Ishikawa (cell line): ENCODE measurements around the gene CRCP.

Source experiments
- CEBPB ChIP-seq: IDR thresholded peaks from 2 replicates; pipeline ENCODE4 v1.6.1; 2012
- CREB1 ChIP-seq: IDR thresholded peaks from 2 replicates; pipeline ENCODE4 v1.6.1; 2012; ENCODE audit warnings: low read depth
- EGR1 ChIP-seq: IDR thresholded peaks from 2 replicates; pipeline ENCODE4 v1.6.1; 2012
- EP300 ChIP-seq: IDR thresholded peaks from 2 replicates; pipeline ENCODE4 v1.6.1; 2012; ENCODE audit warnings: borderline replicate concordance
- FOXM1 ChIP-seq: IDR thresholded peaks from 2 replicates; pipeline ENCODE4 v1.6.1; 2012; ENCODE audit warnings: low read depth, borderline replicate concordance
- NFIC ChIP-seq: IDR thresholded peaks from 2 replicates; pipeline ENCODE4 v1.6.1; 2012
- TAF1 ChIP-seq: IDR thresholded peaks from 2 replicates; pipeline ENCODE4 v1.6.1; 2012; ENCODE audit warnings: low read depth, mild to moderate bottlenecking
- TCF12 ChIP-seq: IDR thresholded peaks from 2 replicates; pipeline ENCODE4 v1.6.1; 2012; ENCODE audit warnings: low read depth
- TEAD4 ChIP-seq: IDR thresholded peaks from 2 replicates; pipeline ENCODE4 v1.6.1; 2012
- YY1 ChIP-seq: IDR thresholded peaks from 2 replicates; pipeline ENCODE4 v1.6.1; 2012; ENCODE audit warnings: low read depth
- TF ChIP-seq, protein P1 (sequence below): IDR thresholded peaks from 2 replicates; pipeline ENCODE4 v1.6.1; 2012; ENCODE audit warnings: low read depth, mild to moderate bottlenecking
- TF ChIP-seq, protein P2 (sequence below): IDR thresholded peaks from 2 replicates; pipeline ENCODE4 v1.6.1; 2012
- TF ChIP-seq, protein P3 (sequence below): IDR thresholded peaks from 2 replicates; pipeline ENCODE4 v1.6.1; 2012

CRCP gene

DNA sequence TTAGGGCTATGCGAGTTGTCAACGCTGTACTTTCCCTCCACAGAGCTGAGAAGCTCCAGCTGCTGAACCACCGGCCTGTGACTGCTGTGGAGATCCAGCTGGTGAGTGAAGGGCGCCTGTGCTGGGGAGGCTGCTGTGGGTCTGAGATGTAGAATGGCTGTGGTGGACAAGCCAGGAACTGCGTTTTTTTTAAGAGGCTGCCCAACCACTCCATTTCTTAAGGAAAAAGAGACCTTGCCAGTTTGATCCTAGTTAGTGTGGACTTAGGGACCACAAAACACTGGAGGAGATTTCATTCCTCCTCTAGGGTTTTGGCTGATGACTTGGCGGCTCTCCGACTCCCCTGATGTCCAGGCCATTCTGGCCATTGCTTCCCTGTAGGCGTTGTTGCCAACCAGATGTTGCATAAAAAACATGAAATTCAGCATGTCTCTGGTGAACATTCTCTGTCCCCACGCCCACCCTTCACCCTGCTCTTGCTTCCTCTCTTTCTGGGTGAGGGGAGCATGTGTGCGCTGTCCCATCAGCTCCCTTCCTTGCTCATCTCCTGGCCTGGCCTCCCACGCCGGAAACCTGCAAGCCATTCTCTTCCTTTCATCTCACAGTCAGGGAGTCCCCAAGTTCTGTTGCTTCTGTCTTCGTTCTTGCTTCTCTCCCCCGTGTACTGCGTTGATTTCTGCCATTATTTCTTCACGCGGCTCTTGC lies 30.9 kb downstream of the CRCP start:
- no peak for TF ChIP-seq TEAD4
- TF ChIP-seq TAF1: no peak
- no peak for TF ChIP-seq YY1
- no peak for TF ChIP-seq FOXM1

GRCh38 chr7:66146701-66147100 lies 32.1 kb downstream of the CRCP start:
- no peak for TF ChIP-seq FOXM1
- no peak for TF ChIP-seq NFIC

- no peak for TF ChIP-seq TEAD4
- TF ChIP-seq EGR1: no peak
- no peak for TF ChIP-seq TAF1
- TF ChIP-seq YY1: no peak
- TF ChIP-seq FOXM1: no peak
- no peak for TF ChIP-seq EP300
- TF ChIP-seq, protein P1, sequence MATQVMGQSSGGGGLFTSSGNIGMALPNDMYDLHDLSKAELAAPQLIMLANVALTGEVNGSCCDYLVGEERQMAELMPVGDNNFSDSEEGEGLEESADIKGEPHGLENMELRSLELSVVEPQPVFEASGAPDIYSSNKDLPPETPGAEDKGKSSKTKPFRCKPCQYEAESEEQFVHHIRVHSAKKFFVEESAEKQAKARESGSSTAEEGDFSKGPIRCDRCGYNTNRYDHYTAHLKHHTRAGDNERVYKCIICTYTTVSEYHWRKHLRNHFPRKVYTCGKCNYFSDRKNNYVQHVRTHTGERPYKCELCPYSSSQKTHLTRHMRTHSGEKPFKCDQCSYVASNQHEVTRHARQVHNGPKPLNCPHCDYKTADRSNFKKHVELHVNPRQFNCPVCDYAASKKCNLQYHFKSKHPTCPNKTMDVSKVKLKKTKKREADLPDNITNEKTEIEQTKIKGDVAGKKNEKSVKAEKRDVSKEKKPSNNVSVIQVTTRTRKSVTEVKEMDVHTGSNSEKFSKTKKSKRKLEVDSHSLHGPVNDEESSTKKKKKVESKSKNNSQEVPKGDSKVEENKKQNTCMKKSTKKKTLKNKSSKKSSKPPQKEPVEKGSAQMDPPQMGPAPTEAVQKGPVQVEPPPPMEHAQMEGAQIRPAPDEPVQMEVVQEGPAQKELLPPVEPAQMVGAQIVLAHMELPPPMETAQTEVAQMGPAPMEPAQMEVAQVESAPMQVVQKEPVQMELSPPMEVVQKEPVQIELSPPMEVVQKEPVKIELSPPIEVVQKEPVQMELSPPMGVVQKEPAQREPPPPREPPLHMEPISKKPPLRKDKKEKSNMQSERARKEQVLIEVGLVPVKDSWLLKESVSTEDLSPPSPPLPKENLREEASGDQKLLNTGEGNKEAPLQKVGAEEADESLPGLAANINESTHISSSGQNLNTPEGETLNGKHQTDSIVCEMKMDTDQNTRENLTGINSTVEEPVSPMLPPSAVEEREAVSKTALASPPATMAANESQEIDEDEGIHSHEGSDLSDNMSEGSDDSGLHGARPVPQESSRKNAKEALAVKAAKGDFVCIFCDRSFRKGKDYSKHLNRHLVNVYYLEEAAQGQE: no peak
- TF ChIP-seq, protein P2, sequence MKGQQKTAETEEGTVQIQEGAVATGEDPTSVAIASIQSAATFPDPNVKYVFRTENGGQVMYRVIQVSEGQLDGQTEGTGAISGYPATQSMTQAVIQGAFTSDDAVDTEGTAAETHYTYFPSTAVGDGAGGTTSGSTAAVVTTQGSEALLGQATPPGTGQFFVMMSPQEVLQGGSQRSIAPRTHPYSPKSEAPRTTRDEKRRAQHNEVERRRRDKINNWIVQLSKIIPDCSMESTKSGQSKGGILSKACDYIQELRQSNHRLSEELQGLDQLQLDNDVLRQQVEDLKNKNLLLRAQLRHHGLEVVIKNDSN: 0 out of 2 replicates have a peak, but pooled peaks have one; percentile 22
Observed at GRCh38 chr7:66150471-66150870, 35.8 kb downstream of the CRCP start.

- TF ChIP-seq TEAD4 (no peak), CEBPB (no peak), CREB1 (no peak), EGR1 (no peak), FOXM1 (no peak), TCF12 (no peak)
- TF ChIP-seq, protein P2: no peak
- TF ChIP-seq, protein P1: no peak
- TF ChIP-seq, protein P3, sequence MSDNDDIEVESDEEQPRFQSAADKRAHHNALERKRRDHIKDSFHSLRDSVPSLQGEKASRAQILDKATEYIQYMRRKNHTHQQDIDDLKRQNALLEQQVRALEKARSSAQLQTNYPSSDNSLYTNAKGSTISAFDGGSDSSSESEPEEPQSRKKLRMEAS: no peak
Observed at GRCh38 chr7:66152371-66153191, 37.9 kb downstream of the CRCP start.

DNA sequence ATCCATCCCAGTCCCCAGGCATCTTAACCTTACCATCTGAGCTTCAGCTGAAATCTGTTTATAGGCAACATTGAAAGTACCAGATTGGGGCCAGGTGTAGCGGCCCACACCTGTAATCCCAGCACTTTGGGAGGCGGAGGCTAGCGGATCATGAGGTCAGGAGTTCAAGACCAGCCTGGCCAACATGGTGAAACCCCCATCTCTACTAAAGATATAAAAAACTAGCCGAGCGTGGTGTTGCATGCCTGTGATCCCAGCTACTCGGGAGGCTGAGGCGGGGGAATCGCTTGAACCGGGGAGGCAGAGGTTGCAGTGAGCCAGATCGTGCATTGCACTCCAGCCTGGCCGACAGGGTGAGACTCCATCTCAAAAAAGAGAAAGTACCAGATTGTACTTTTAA lies 39.0 kb downstream of the CRCP start:
- TF ChIP-seq, protein P1: no peak
- no peak for TF ChIP-seq FOXM1
- no peak for TF ChIP-seq CREB1
- TF ChIP-seq, protein P3: no peak
